Activated naive CD4-positive, alpha-beta T cell treated with anti-CD3 and anti-CD28 coated beads, Interleukin-2, amount 10 ng/mL, durations not matched to agents 5 hours and 36 hours (primary cell): Measurements from ENCODE around the gene NKAIN4. TPM values are rescaled to one million over a fixed set of nuclear protein-coding genes. Genes with fewer than 3 reads are reported as not detected.

Experiments
- microRNA-seq: library from miRNA; unstranded; fragments of <30 nt; microRNA quantifications from one replicate; pipeline ENCODE4 v1.2.0, GENCODE V29; 2022; ENCODE audit warnings: borderline microRNAs expressed, borderline replicate concordance
- total RNA-seq, 2 experiments: library from RNA; stranded (reverse); gene quantifications; one replicate each; pipeline ENCODE4 v1.2.3, GENCODE V29; 2021

Gene NKAIN4
- total RNA-seq, result not detected

GRCh38 chr20:63254232-63254605 lies at the start of gene NKAIN4:
Gene NKAIN4, minus strand, starts transcription at chr20:63254463. Its CDS starts 13 bp downstream, at chr20:63254450.

GRCh38 chr20:63292904-63293303 lies 38.6 kb upstream of the NKAIN4 start, which contains the start of gene COL20A1:
Gene COL20A1, plus strand, starts transcription at chr20:63293186. Its CDS starts 1,922 bp downstream, at chr20:63295108.

GRCh38 chr20:63272105-63273058 lies 18.1 kb upstream of the NKAIN4 start, which contains the start of gene ARFGAP1:
Gene ARFGAP1, plus strand, starts transcription at chr20:63272813. Its CDS starts 2,768 bp downstream, at chr20:63275581.

GRCh38 chr20:63235399-63235983 lies 18.8 kb downstream of the NKAIN4 start, which contains the start of gene BIRC7:
Gene BIRC7, plus strand, starts transcription at chr20:63235905. Its CDS starts 192 bp downstream, at chr20:63236097.

GRCh38 chr20:63216041-63216848 lies 38.0 kb downstream of the NKAIN4 start, which contains the start of gene YTHDF1:
Gene YTHDF1, minus strand, starts transcription at chr20:63216131. Its CDS starts 239 bp downstream, at chr20:63215892.

Small RNA genes lying within 50 kb of the gene (microRNA-seq; reads per million reads assigned to microRNA genes)
- not detected for gene MIR3196
- gene MIR4326, result not detected

Other genes with a start within 250 kb of the NKAIN4 start
- gene BHLHE23, start 247.5 kb downstream of the NKAIN4 start, total RNA-seq, result not detected
- gene YTHDF1, start 38.3 kb downstream of the NKAIN4 start, total RNA-seq, result 10 to 100 TPM; 38.0 to 38.8 TPM
- not detected for gene BIRC7, start 18.6 kb downstream of the NKAIN4 start, total RNA-seq
- 10 to 100 TPM; 80.6 to 85.3 TPM for gene ARFGAP1, start 18.4 kb upstream of the NKAIN4 start, total RNA-seq
- gene COL20A1, start 38.7 kb upstream of the NKAIN4 start, total RNA-seq, result not detected
- gene CHRNA4, start 106.9 kb upstream of the NKAIN4 start, total RNA-seq, result not detected
- gene KCNQ2, start 218.2 kb upstream of the NKAIN4 start, total RNA-seq, result not detected
- under 1 TPM; 0.19 to 0.88 TPM for gene EEF1A2, start 244.6 kb upstream of the NKAIN4 start, total RNA-seq